ENCODE data around the gene MYBBP1A.

Gene MYBBP1A

GRCh38 chr17:4548721-4549531, 6.3 kb downstream of the MYBBP1A start:
- in situ Hi-C loops (cut with HindIII; ENCODE audit: low pct_unique_long_range_greater_than_20kb, low sequenced_read_pairs) = no loop called here
- DNase-seq (ENCODE audit: low read depth in 1 of 2, low spot score in 1 of 2) = no peak
- no peak for TF ChIP-seq JUND (IDR thresholded peaks at IDR 0.05; ENCODE audit: low read depth)

DNA sequence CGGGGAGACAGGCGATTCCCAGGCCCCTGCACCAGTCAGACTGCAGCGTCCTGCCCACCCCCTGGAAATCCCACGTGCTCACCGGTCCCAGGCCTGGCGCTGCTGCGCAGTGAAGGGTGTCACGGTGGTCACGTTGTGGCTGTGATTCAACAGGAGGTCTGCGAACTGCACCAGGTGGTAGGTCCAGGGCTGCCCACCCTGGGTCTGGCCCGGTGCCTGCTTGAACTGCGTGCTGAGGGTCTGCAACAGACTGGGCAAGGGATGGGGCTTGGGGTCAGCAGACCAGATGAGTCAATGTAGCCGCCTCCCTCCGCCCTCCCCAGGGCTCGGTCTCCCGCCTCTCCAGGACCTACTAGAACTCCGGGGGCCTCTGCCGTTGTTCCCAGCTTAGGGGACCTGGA, 7.1 kb downstream of the MYBBP1A start:
- no peak for DNase-seq (ENCODE audit: low read depth in 1 of 2, low spot score in 1 of 2)
- TF ChIP-seq JUND (IDR thresholded peaks at IDR 0.05; ENCODE audit: low read depth) = no peak
- in situ Hi-C loops (cut with HindIII; ENCODE audit: low pct_unique_long_range_greater_than_20kb, low sequenced_read_pairs) = no loop called here

DNA sequence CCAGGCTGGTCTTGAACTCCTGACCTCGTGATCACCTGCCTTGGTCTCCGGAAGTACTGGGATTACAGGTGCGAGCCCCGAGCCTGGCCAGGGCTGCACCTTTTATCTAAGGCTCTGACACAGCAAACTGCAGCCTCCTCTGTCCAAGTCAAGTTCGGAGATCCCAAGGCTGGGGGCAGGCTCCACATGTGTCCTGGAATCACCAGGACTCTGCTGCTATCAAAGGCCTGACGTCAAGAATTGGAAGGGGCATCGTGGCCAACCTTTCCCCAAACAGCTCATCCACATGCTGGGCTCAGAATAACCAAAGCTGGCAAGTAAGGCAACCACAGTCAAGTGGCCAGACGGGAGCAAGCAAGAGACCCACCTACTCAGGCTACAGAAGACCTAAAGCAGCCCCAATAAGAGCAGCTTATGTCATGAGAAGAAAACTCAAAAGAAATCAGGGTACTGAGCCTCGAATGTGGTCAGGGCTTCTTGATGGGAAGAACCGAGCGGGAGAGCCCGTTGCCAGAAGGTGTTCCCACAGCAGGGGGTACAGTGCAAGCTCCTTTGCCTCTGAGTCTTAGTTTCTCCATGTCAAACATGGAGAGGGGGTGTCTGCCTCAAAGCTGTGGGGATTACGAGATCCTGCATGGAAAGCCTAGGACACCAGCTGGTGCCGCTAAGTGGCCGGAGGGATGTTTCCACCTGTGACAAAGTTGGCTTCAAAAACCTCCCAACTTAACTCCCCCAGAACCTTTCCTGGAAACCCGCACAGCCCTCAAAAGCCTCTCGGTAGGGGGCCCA, 7.9 kb downstream of the MYBBP1A start:
- in situ Hi-C loops (cut with HindIII; ENCODE audit: low pct_unique_long_range_greater_than_20kb, low sequenced_read_pairs) = no loop called here
- DNase-seq (ENCODE audit: low read depth in 1 of 2, low spot score in 1 of 2) = no peak
- no peak for TF ChIP-seq JUND (IDR thresholded peaks at IDR 0.05; ENCODE audit: low read depth)

DNA sequence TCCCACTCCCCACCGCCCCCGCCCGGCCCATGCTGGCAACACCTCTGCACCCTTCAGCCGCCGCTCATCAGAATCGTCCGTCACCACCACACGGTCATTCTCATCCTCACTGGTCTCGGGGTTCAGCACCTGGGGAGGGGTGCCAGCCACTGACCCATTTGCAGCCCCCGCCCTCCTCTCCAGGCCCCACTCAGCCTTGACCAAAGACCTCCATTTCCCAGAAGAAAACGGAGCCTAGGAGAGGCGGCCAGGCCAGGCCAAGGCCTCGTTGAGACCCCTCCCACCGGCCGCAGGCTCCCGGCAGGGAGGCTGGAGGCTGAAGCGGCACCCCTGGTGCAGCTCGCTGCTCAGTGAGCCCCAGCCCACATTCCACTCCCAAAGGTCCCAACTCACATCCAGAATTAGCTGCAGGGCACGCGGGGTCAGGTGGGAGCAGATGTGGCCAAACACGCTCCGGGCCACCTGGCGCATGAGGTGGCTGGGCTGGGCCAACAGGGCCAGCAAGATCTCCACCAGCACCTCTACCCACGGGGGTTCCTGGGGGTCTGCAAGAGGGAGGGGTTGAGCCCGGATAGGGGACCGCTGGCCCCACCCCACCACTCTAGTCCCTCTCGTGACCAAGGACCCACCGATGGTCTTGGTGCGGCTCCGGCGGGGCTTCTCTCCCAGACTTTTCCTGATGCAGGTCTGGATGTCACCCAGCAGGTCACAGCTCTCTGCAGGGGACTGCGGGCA, 9.8 kb downstream of the MYBBP1A start:
- DNase-seq (ENCODE audit: low read depth in 1 of 2, low spot score in 1 of 2) = no peak
- in situ Hi-C loops (cut with HindIII; ENCODE audit: low pct_unique_long_range_greater_than_20kb, low sequenced_read_pairs) = no loop called here
- no peak for TF ChIP-seq JUND (IDR thresholded peaks at IDR 0.05; ENCODE audit: low read depth)

DNA sequence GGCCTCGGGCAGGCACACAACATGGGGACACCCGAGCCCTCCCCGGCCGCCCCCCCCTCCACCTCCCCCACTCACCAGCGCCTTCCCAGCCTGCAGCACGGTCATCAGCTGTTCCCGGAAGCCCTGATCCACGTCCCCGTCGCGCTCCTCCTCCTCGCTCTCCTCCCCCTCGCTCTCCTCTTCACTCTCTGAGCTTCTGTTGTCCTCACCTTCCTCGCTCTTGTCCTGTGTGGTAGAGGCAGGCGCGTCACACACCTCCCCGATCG, 10.3 kb downstream of the MYBBP1A start:
- DNase-seq (ENCODE audit: low read depth in 1 of 2, low spot score in 1 of 2) = no peak
- TF ChIP-seq JUND (IDR thresholded peaks at IDR 0.05; ENCODE audit: low read depth) = no peak
- in situ Hi-C loops (cut with HindIII; ENCODE audit: low pct_unique_long_range_greater_than_20kb, low sequenced_read_pairs) = no loop called here

- TF ChIP-seq JUND (IDR thresholded peaks at IDR 0.05; ENCODE audit: low read depth) = no peak
- in situ Hi-C loops (cut with HindIII; ENCODE audit: low pct_unique_long_range_greater_than_20kb, low sequenced_read_pairs) = no loop called here
- DNase-seq (ENCODE audit: low read depth in 1 of 2, low spot score in 1 of 2) = no peak
These were observed 10.8 kb downstream of the MYBBP1A start for GRCh38 chr17:4544135-4544950.

GRCh38 chr17:4543557-4544026, 11.6 kb downstream of the MYBBP1A start:
- no peak for DNase-seq (ENCODE audit: low read depth in 1 of 2, low spot score in 1 of 2)
- in situ Hi-C loops (cut with HindIII; ENCODE audit: low pct_unique_long_range_greater_than_20kb, low sequenced_read_pairs) = no loop called here
- TF ChIP-seq JUND (IDR thresholded peaks at IDR 0.05; ENCODE audit: low read depth) = no peak

DNA sequence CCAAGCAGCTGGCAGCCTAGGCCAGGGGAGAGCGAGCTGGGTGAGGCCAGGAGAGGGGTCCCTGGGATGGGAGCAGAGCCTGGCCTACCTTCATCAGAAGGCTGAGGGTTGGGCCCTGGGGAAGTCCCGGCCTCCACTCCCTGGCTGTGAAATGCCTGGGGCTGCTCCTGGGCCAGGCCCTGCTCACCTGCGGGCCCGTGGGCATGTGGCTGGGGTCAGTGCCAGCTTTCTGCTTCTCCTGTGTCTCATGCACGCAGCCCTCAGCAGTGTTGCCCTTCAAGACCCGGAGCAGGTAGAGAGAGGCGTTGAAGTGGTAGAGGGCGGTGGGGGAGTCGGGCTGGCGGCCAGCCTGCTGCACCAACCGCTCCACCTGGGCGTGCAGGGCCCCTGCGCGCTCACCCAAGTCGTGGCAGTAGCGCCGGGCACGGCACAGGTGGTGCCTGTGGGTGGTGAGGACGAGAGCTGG, 12.4 kb downstream of the MYBBP1A start:
- in situ Hi-C loops (cut with HindIII; ENCODE audit: low pct_unique_long_range_greater_than_20kb, low sequenced_read_pairs) = no loop called here
- TF ChIP-seq JUND (IDR thresholded peaks at IDR 0.05; ENCODE audit: low read depth) = no peak
- DNase-seq (ENCODE audit: low read depth in 1 of 2, low spot score in 1 of 2) = no peak

DNA sequence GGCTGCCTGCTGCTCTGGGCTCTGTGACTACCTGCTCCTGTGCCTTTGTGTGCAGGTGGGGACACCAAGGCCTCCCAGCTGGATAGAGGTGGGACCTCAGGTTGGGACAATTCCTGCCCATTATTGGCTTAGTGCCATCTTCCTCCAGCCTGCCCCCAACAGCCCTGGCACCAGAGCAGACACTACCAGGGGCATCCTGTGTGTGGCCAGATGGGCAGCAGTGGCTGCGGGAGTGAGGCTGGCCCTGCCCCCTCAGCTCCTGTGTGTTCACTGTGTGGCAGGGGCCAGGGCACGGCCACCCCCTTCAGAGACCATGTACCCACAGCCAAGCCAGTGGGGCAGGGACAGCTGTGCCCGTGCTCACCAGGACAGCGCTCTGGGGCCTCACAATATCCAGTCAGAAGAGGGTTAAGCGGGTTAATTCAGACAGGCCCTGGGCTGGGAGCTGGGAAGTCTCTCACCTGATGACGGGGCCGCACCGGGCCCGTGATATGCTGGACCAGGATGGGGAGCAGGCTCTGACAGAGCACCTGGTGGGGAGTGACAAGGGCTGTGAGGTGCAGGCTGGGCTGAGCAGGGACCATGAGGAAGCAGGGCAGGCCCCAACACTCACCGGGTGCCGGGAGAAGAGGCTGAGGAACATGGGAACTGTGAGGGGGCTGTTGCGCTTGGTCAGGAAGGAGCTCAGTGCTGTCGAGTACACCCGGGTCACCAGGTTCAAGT, 13.0 kb downstream of the MYBBP1A start:
- DNase-seq (ENCODE audit: low read depth in 1 of 2, low spot score in 1 of 2) = no peak
- in situ Hi-C loops (cut with HindIII; ENCODE audit: low pct_unique_long_range_greater_than_20kb, low sequenced_read_pairs) = no loop called here
- TF ChIP-seq JUND (IDR thresholded peaks at IDR 0.05; ENCODE audit: low read depth) = no peak

GRCh38 chr17:4541328-4542002, 13.7 kb downstream of the MYBBP1A start:
- no peak for DNase-seq (ENCODE audit: low read depth in 1 of 2, low spot score in 1 of 2)
- no peak for TF ChIP-seq JUND (IDR thresholded peaks at IDR 0.05; ENCODE audit: low read depth)
- in situ Hi-C loops (cut with HindIII; ENCODE audit: low pct_unique_long_range_greater_than_20kb, low sequenced_read_pairs) = no loop called here

- no peak for DNase-seq (ENCODE audit: low read depth in 1 of 2, low spot score in 1 of 2)
- in situ Hi-C loops (cut with HindIII; ENCODE audit: low pct_unique_long_range_greater_than_20kb, low sequenced_read_pairs) = no loop called here
- TF ChIP-seq JUND (IDR thresholded peaks at IDR 0.05; ENCODE audit: low read depth) = no peak
These were observed 14.4 kb downstream of the MYBBP1A start for GRCh38 chr17:4540687-4541327.
